A673 (cell line): ENCODE results near the gene TCERG1L. TPM values are rescaled to one million over a fixed set of nuclear protein-coding genes. Genes with fewer than 3 reads are reported as not detected.

Experiments used
- BruUV-seq: library from RNA; stranded (reverse); fragments of 400-500 nt; replicated peaks from 2 replicates; lab custom pipeline; 2021; lab: Mats Ljungman, UMichigan
- CTCF ChIA-PET: fragments of 300-600 bp; sonication (Branson Sonifier 250); formaldehyde crosslinking; loops from one replicate; lab custom pipeline; 2022; ENCODE audit warnings: antibody characterized with exemption; lab: Charles Lee
- POLR2A ChIA-PET: fragments of 300-600 bp; sonication (Branson Sonifier 250); formaldehyde crosslinking; loops from one replicate; lab custom pipeline; 2022; ENCODE audit warnings: antibody characterized with exemption; ENCODE audit not compliant: low non-redundant PET; lab: Charles Lee
- DNase-seq: peaks from one replicate; pipeline ENCODE4 v3.0.0-alpha.2; 2015; ENCODE audit warnings: low spot score
- H3K27ac ChIP-seq: fragments of 200-600 bp; sonication (generic); 2 replicates; pipeline ENCODE4 v1.5.1; 2016; ENCODE audit warnings: mixed run types, low read depth, mild to moderate bottlenecking, mixed read lengths, antibody characterized with exemption, low read length; ENCODE audit not compliant: poor library complexity, severe bottlenecking
- H3K27me3 ChIP-seq: fragments of 200-600 bp; sonication (generic); replicated peaks from 2 replicates; pipeline ENCODE4 v1.6.1; 2017; ENCODE audit warnings: mixed run types, low read depth, mild to moderate bottlenecking, mixed read lengths, antibody characterized with exemption, low read length; ENCODE audit not compliant: insufficient read depth, poor library complexity
- H3K36me3 ChIP-seq: fragments of 200-600 bp; sonication (generic); 2 replicates; pipeline ENCODE4 v1.6.1; 2016; ENCODE audit warnings: mixed run types, mild to moderate bottlenecking, mixed read lengths, antibody characterized with exemption, low read length; ENCODE audit not compliant: insufficient read depth, poor library complexity, severe bottlenecking
- H3K4me1 ChIP-seq: fragments of 200-600 bp; sonication (generic); 2 replicates; pipeline ENCODE4 v1.6.1; 2017; ENCODE audit warnings: mixed run types, mild to moderate bottlenecking, mixed read lengths, antibody characterized with exemption, low read length; ENCODE audit not compliant: insufficient read depth, poor library complexity, severe bottlenecking
- H3K4me3 ChIP-seq: fragments of 200-600 bp; sonication (generic); 2 replicates; pipeline ENCODE4 v1.5.1; 2016; ENCODE audit warnings: low read depth, mixed run types, mild to moderate bottlenecking, mixed read lengths, low read length; ENCODE audit not compliant: poor library complexity, severe bottlenecking
- H3K9me3 ChIP-seq: fragments of 200-600 bp; sonication (generic); 2 replicates; pipeline ENCODE4 v1.6.1; 2016; ENCODE audit warnings: mixed run types, low read depth, mild to moderate bottlenecking, mixed read lengths, antibody characterized with exemption, low read length; ENCODE audit not compliant: poor library complexity, severe bottlenecking
- EZH2 ChIP-seq: fragments of 200-600 bp; sonication (generic); IDR thresholded peaks from 2 replicates; pipeline ENCODE4 v1.6.1; 2017; ENCODE audit warnings: borderline replicate concordance, low read depth, mild to moderate bottlenecking, mixed read lengths, antibody characterized with exemption, low read length; ENCODE audit not compliant: poor library complexity, severe bottlenecking
- intact Hi-C: fragments of 100-400 bp; cut with micrococcal nuclease; formaldehyde crosslinking; loops from one replicate; pipeline ENCODE4 v1.10.0; 2022; ENCODE audit not compliant: unreplicated experiment
- total RNA-seq: library from RNA; stranded (reverse); gene quantifications from 2 replicates; pipeline ENCODE4 v1.2.3, GENCODE V29; 2021
- TF ChIP-seq, protein P1 (sequence below): fragments of 300-800, 200-600 bp; sonication (generic); conservative IDR thresholded peaks from 2 replicates; pipeline ENCODE4 v1.5.1; 2017; ENCODE audit warnings: low read depth, mild to moderate bottlenecking, antibody characterized with exemption, low read length, moderate library complexity, mixed read lengths

The TCERG1L gene
- total RNA-seq, 1 experiment from 2014 or later: 16.3 TPM

- ChIA-PET POLR2A (no interaction called here), CTCF (no interaction called here)
- Histone ChIP-seq H3K4me1 (no peaks in the 10 kb centered on the region), H3K36me3 (no peaks in the 10 kb centered on the region), H3K4me3 (no peak overlapping the region), H3K27me3 (no peaks in the 10 kb centered on the region), H3K27ac (no peak overlapping the region), H3K9me3 (no peaks in the 10 kb centered on the region)
- DNase-seq: no peak
- intact Hi-C loops: no loop called here
- BruUV-seq: no TSS peak
- TF ChIP-seq EZH2: no peak
- TF ChIP-seq, protein P1, sequence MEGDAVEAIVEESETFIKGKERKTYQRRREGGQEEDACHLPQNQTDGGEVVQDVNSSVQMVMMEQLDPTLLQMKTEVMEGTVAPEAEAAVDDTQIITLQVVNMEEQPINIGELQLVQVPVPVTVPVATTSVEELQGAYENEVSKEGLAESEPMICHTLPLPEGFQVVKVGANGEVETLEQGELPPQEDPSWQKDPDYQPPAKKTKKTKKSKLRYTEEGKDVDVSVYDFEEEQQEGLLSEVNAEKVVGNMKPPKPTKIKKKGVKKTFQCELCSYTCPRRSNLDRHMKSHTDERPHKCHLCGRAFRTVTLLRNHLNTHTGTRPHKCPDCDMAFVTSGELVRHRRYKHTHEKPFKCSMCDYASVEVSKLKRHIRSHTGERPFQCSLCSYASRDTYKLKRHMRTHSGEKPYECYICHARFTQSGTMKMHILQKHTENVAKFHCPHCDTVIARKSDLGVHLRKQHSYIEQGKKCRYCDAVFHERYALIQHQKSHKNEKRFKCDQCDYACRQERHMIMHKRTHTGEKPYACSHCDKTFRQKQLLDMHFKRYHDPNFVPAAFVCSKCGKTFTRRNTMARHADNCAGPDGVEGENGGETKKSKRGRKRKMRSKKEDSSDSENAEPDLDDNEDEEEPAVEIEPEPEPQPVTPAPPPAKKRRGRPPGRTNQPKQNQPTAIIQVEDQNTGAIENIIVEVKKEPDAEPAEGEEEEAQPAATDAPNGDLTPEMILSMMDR: no peak
Observed at GRCh38 chr10:131215776-131216175, 95.7 kb downstream of the TCERG1L start.

GRCh38 chr10:131214521-131215244 lies 96.8 kb downstream of the TCERG1L start:
- Histone ChIP-seq H3K4me3 (no peak overlapping the region), H3K36me3 (no peaks in the 10 kb centered on the region), H3K4me1 (no peaks in the 10 kb centered on the region), H3K9me3 (no peaks in the 10 kb centered on the region), H3K27ac (no peak overlapping the region), H3K27me3 (no peaks in the 10 kb centered on the region)
- BruUV-seq: no TSS peak
- TF ChIP-seq EZH2: no peak
- TF ChIP-seq, protein P1: no peak
- no peak for DNase-seq
- intact Hi-C loops: no loop called here
- CTCF ChIA-PET: no interaction called here
- POLR2A ChIA-PET: no interaction called here

GRCh38 chr10:131213741-131214505 lies 97.6 kb downstream of the TCERG1L start:
- POLR2A ChIA-PET: no interaction called here
- TF ChIP-seq, protein P1: no peak
- no peak for TF ChIP-seq EZH2
- no peaks in the 10 kb centered on the region for H3K36me3 ChIP-seq
- H3K27ac ChIP-seq: no peak overlapping the region
- intact Hi-C loops: no loop called here
- no peaks in the 10 kb centered on the region for H3K27me3 ChIP-seq
- no peaks in the 10 kb centered on the region for H3K4me1 ChIP-seq
- BruUV-seq: no TSS peak
- CTCF ChIA-PET: no interaction called here
- no peaks in the 10 kb centered on the region for H3K9me3 ChIP-seq
- no peak for DNase-seq
- H3K4me3 ChIP-seq: no peak overlapping the region
